ENCODE measurements around the gene NDRG3. TPM values are rescaled to one million over a fixed set of nuclear protein-coding genes. Genes with fewer than 3 reads are reported as not detected.
A peak's percentile ranks its signal among the peaks of the same experiment; 100 is the strongest.

The NDRG3 gene
- polyA plus RNA-seq, 2 of the 4 experiments (the other 2 are of a cell fraction) = 30.6 to 34.4 TPM

DNA sequence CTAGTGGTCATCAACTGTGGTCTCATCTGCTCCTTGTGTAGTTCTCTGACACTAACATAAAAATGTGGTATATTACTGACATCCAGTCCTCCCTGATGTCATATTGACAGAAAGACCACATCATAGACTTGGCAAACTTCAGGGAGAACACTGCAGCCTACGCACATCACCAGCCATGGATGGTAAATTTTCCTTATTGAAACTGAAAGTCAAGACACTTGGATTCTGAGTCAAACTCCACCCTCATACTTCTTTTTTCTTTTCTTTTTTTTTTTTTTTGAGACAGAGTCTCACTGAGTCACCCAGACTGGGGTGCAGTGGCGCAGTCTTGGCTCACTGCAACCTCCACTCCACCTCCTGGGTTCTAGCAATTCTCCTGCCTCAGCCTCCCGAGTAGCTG lies 25.4 kb downstream of the NDRG3 start:
- Histone ChIP-seq H3K4me1 (no peaks in the 10 kb centered on the region), H3K4me3 (no peak overlapping the region), H3K4me2 (no peak overlapping the region), H3K9me3 (no peaks in the 10 kb centered on the region), H3K27ac (no peak overlapping the region)
- POLR2A ChIA-PET = no interaction called here
- ATAC-seq = no peak
- no peak for TF ChIP-seq KDM5A (IDR thresholded peaks at IDR 0.05)
- TF ChIP-seq TP53 (CRISPR knock-in tag; IDR thresholded peaks at IDR 0.05) = no peak
- TF ChIP-seq, protein P1, sequence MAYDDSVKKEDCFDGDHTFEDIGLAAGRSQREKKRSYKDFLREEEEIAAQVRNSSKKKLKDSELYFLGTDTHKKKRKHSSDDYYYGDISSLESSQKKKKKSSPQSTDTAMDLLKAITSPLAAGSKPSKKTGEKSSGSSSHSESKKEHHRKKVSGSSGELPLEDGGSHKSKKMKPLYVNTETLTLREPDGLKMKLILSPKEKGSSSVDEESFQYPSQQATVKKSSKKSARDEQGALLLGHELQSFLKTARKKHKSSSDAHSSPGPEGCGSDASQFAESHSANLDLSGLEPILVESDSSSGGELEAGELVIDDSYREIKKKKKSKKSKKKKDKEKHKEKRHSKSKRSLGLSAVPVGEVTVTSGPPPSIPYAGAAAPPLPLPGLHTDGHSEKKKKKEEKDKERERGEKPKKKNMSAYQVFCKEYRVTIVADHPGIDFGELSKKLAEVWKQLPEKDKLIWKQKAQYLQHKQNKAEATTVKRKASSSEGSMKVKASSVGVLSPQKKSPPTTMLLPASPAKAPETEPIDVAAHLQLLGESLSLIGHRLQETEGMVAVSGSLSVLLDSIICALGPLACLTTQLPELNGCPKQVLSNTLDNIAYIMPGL (CRISPR knock-in tag; IDR thresholded peaks at IDR 0.05; ENCODE audit: borderline replicate concordance) = no peak
- no peak for TF ChIP-seq MAFK (IDR thresholded peaks at IDR 0.05; ENCODE audit: partially characterized antibody)
- TF ChIP-seq, protein P2, sequence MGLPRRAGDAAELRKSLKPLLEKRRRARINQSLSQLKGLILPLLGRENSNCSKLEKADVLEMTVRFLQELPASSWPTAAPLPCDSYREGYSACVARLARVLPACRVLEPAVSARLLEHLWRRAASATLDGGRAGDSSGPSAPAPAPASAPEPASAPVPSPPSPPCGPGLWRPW (IDR thresholded peaks at IDR 0.05) = no peak
- no peak for TF ChIP-seq FOSL2 (IDR thresholded peaks at IDR 0.05)
- no peak for TF ChIP-seq FOSL2 (CRISPR knock-in tag; IDR thresholded peaks at IDR 0.05)
- no peak for TF ChIP-seq HDAC2 (IDR thresholded peaks at IDR 0.05)
- TF ChIP-seq CHD2 (IDR thresholded peaks at IDR 0.05; ENCODE audit: low read length, partially characterized antibody) = no peak
- no peak for TF ChIP-seq HOXB5 (CRISPR knock-in tag; IDR thresholded peaks at IDR 0.05)
- TF ChIP-seq, protein P3, sequence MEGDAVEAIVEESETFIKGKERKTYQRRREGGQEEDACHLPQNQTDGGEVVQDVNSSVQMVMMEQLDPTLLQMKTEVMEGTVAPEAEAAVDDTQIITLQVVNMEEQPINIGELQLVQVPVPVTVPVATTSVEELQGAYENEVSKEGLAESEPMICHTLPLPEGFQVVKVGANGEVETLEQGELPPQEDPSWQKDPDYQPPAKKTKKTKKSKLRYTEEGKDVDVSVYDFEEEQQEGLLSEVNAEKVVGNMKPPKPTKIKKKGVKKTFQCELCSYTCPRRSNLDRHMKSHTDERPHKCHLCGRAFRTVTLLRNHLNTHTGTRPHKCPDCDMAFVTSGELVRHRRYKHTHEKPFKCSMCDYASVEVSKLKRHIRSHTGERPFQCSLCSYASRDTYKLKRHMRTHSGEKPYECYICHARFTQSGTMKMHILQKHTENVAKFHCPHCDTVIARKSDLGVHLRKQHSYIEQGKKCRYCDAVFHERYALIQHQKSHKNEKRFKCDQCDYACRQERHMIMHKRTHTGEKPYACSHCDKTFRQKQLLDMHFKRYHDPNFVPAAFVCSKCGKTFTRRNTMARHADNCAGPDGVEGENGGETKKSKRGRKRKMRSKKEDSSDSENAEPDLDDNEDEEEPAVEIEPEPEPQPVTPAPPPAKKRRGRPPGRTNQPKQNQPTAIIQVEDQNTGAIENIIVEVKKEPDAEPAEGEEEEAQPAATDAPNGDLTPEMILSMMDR (IDR thresholded peaks at IDR 0.05) = no peak
- TF ChIP-seq, protein P4, sequence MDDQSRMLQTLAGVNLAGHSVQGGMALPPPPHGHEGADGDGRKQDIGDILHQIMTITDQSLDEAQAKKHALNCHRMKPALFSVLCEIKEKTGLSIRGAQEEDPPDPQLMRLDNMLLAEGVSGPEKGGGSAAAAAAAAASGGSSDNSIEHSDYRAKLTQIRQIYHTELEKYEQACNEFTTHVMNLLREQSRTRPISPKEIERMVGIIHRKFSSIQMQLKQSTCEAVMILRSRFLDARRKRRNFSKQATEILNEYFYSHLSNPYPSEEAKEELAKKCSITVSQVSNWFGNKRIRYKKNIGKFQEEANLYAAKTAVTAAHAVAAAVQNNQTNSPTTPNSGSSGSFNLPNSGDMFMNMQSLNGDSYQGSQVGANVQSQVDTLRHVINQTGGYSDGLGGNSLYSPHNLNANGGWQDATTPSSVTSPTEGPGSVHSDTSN (IDR thresholded peaks at IDR 0.05) = no peak
- no peak for TF ChIP-seq ZNF302 (CRISPR knock-in tag; IDR thresholded peaks at IDR 0.05)
- no peak for TF ChIP-seq GATA3 (IDR thresholded peaks at IDR 0.05; ENCODE audit: borderline replicate concordance)
- TF ChIP-seq RNF2 (IDR thresholded peaks at IDR 0.05; ENCODE audit: borderline replicate concordance, low read depth) = no peak
- TF ChIP-seq, protein P5, sequence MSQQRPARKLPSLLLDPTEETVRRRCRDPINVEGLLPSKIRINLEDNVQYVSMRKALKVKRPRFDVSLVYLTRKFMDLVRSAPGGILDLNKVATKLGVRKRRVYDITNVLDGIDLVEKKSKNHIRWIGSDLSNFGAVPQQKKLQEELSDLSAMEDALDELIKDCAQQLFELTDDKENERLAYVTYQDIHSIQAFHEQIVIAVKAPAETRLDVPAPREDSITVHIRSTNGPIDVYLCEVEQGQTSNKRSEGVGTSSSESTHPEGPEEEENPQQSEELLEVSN (IDR thresholded peaks at IDR 0.05; ENCODE audit: borderline replicate concordance, low read depth) = no peak
- FAIRE-seq = no peak
- 94% methylated on average over 3 of the region's 3 CpGs for WGBS (ENCODE audit: missing lambda C conversion rate)
- CTCF ChIA-PET = no interaction called here
- DNase-seq (ENCODE audit: low read depth in 1 of 2, low spot score in 1 of 2) = no peak

DNA sequence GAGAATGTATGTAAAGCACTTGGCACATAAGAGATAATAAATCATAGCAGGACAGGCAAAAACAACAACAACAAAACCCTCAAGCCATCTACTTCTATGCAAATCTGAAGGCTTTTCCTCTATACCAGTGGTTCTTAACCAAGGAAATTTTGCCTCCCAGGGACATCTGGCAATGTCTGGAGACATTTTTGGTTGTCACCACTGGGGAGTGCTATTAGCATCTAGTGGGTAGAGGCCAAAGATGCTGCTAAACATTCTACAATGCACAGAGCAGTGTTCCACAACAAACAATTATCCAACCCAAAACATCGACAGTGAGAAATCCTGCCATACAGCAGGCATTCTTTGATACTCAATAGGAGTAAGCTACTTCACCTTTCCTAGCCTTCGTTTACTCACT lies 28.2 kb downstream of the NDRG3 start:
- TF ChIP-seq, protein P3 (IDR thresholded peaks at IDR 0.05) = 0 out of 3 replicates have a peak, but pooled peaks have one; percentile 15
- TF ChIP-seq, protein P5 (IDR thresholded peaks at IDR 0.05; ENCODE audit: borderline replicate concordance, low read depth) = no peak
- peak in 1 of 2 experiments; percentile 31; a peak in 1 of 5 replicates for TF ChIP-seq RAD21 (conservative IDR thresholded peaks at IDR 0.05 in 1 of 2, IDR thresholded peaks at IDR 0.05 in 1 of 2)
- CTCF ChIA-PET = interaction anchor here (1.0 kb wide), 1 partner anchor 21 kb away, joined by 5 read pairs; no protein-coding TSS in a partner anchor
- no peak for FAIRE-seq
- POLR2A ChIA-PET = no interaction called here
- H3K4me3 ChIP-seq = no peak overlapping the region
- WGBS (ENCODE audit: missing lambda C conversion rate) = 98% methylated on average over 2 of the region's 2 CpGs
- no peaks in the 10 kb centered on the region for H3K4me1 ChIP-seq
- DNase-seq (ENCODE audit: low read depth in 1 of 2, low spot score in 1 of 2) = peak in 1 of 2 experiments; percentile 21
- no peak overlapping the region for H3K4me2 ChIP-seq
- no peaks in the 10 kb centered on the region for H3K9me3 ChIP-seq
- peak in 1 of 2 experiments; percentile 56; a peak in 3 of 6 replicates for ATAC-seq
- H3K27ac ChIP-seq = no peak overlapping the region

Measured in A549 (cell line).